Astrocyte (in vitro differentiated cells and primary cell): ENCODE data around the gene ULK4.

Source experiments
- EZH2 ChIP-seq: IDR thresholded peaks from 2 replicates; pipeline ENCODE4 v1.6.1; 2012; ENCODE audit warnings: mild to moderate bottlenecking, low read length, inconsistent platforms; ENCODE audit not compliant: insufficient read depth
- TF ChIP-seq, protein P1 (sequence below): IDR thresholded peaks from 2 replicates; pipeline ENCODE4 v1.5.1; 2011; ENCODE audit warnings: low read depth, mild to moderate bottlenecking, inconsistent platforms, low read length, moderate library complexity; ENCODE audit not compliant: insufficient read depth

DNA sequence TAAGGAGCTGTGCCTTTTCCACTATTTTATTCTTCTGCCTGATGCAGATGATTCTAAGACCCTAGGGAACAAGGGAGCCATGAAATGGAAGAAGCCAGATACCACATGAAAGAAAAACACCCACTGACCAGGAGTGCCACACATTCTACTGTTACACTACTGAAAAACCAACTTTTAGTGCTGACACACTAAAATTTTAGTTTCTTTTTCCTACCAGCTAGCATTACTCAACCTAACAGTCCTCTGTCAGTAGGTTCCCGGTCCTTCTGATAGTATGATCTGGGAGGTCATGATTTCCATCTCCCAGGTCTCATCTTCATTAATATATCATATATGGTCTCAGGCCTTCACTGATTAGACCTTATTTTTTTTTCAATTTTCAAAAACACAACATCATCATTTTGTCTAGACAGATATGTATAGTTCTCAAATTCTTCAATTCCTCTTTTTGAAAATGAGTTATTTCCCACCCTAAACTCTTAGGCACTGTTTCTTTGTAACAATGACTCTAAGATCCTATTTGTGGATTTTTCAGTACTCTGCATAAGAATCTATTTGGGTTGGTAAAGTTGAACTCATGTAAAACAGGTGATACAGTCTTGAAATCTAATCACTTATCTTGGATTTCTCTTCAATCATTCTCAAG, 440.8 kb downstream of the ULK4 start:
- TF ChIP-seq, protein P1, sequence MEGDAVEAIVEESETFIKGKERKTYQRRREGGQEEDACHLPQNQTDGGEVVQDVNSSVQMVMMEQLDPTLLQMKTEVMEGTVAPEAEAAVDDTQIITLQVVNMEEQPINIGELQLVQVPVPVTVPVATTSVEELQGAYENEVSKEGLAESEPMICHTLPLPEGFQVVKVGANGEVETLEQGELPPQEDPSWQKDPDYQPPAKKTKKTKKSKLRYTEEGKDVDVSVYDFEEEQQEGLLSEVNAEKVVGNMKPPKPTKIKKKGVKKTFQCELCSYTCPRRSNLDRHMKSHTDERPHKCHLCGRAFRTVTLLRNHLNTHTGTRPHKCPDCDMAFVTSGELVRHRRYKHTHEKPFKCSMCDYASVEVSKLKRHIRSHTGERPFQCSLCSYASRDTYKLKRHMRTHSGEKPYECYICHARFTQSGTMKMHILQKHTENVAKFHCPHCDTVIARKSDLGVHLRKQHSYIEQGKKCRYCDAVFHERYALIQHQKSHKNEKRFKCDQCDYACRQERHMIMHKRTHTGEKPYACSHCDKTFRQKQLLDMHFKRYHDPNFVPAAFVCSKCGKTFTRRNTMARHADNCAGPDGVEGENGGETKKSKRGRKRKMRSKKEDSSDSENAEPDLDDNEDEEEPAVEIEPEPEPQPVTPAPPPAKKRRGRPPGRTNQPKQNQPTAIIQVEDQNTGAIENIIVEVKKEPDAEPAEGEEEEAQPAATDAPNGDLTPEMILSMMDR: no peak
- no peak for TF ChIP-seq EZH2
